ENCODE measurements around the gene LRSAM1. TPM values are rescaled to one million over a fixed set of nuclear protein-coding genes. Genes with fewer than 3 reads are reported as not detected.

Gene LRSAM1
- total RNA-seq, 4 donors from 2014 or later: 13.7 to 19.6 (median 16.3) TPM

GRCh38 chr9:127504887-127505251, 53.6 kb downstream of the LRSAM1 start:
- H3K36me3 ChIP-seq: peaks cover 64 to 69% of the 10 kb centered on the region in 2 donors
- H3K27ac ChIP-seq: peak overlapping the region in 1 of 3 donors; percentile 5
- 95 to 96% methylated on average over 4 to 8 of the region's 8 CpGs for WGBS, 2 donors
- no peak overlapping the region for H3K4me3 ChIP-seq (replicated peaks in 1 of 3)
- H3K4me1 ChIP-seq: no peaks in the 10 kb centered on the region
- DNase-seq: no peak
- TF ChIP-seq POLR2A (IDR thresholded peaks at IDR 0.05): no peak
- no peaks in the 10 kb centered on the region for H3K9me3 ChIP-seq
- intact Hi-C loops (cut with DNase I): loop anchor here (5.0 to 10.0 kb wide), 2 partner anchors 82 to 420 kb away; no protein-coding TSS in a partner anchor
- H3K27me3 ChIP-seq: no peaks in the 10 kb centered on the region

GRCh38 chr9:127505396-127506116, 54.2 kb downstream of the LRSAM1 start:
- peak in 1 of 6 experiments; percentile 24 for TF ChIP-seq CTCF (IDR thresholded peaks at IDR 0.05)
- TF ChIP-seq POLR2A (IDR thresholded peaks at IDR 0.05): no peak
- intact Hi-C loops (cut with DNase I): loop anchor here (10.0 kb wide), 1 partner anchor 419 kb away; no protein-coding TSS in a partner anchor
- no peak for DNase-seq
- Histone ChIP-seq H3K4me3 (replicated peaks in 1 of 3) (no peak overlapping the region), H3K4me1 (no peaks in the 10 kb centered on the region), H3K27ac (peak overlapping the region in 1 of 3 donors; percentile 36), H3K36me3 (peaks cover 67 to 73% of the 10 kb centered on the region in 2 donors), H3K27me3 (no peaks in the 10 kb centered on the region), H3K9me3 (no peaks in the 10 kb centered on the region)
- 83 to 84% methylated on average over 8 to 14 of the region's 16 CpGs for WGBS, 2 donors

GRCh38 chr9:127506117-127506813, 55.0 kb downstream of the LRSAM1 start:
- 86 to 90% methylated on average over 10 to 11 of the region's 12 CpGs for WGBS, 2 donors
- Histone ChIP-seq H3K4me3 (replicated peaks in 1 of 3) (no peak overlapping the region), H3K27me3 (no peaks in the 10 kb centered on the region), H3K9me3 (no peaks in the 10 kb centered on the region), H3K36me3 (peaks cover 64 to 75% of the 10 kb centered on the region in 2 donors), H3K4me1 (no peaks in the 10 kb centered on the region), H3K27ac (peak overlapping the region in 1 of 3 donors; percentile 36)
- TF ChIP-seq POLR2A (IDR thresholded peaks at IDR 0.05): no peak
- TF ChIP-seq CTCF (IDR thresholded peaks at IDR 0.05): no peak
- DNase-seq: no peak
- intact Hi-C loops (cut with DNase I): loop anchor here (10.0 kb wide), 1 partner anchor 419 kb away; no protein-coding TSS in a partner anchor

GRCh38 chr9:127506814-127507750, 55.8 kb downstream of the LRSAM1 start:
- H3K4me3 ChIP-seq (replicated peaks in 1 of 3): no peak overlapping the region
- 86 to 91% methylated on average over 7 to 20 of the region's 42 CpGs for WGBS, 2 donors
- TF ChIP-seq CTCF (IDR thresholded peaks at IDR 0.05): no peak
- TF ChIP-seq POLR2A (IDR thresholded peaks at IDR 0.05): no peak
- no peaks in the 10 kb centered on the region for H3K4me1 ChIP-seq
- DNase-seq: no peak
- no peaks in the 10 kb centered on the region for H3K27me3 ChIP-seq
- intact Hi-C loops (cut with DNase I): loop anchor here (10.0 kb wide), 1 partner anchor 418 kb away; no protein-coding TSS in a partner anchor
- peaks cover 64 to 74% of the 10 kb centered on the region in 2 donors for H3K36me3 ChIP-seq
- H3K9me3 ChIP-seq: no peaks in the 10 kb centered on the region
- no peak overlapping the region for H3K27ac ChIP-seq

All from thyroid gland (tissue), 4 donors.